Bone marrow (tissue), 2 donors: Measurements from ENCODE around the gene MXRA7.
"Not testable (repeated sequence)": the region's sequence is repeated elsewhere in the genome, so short reads cannot be mapped to it uniquely, and the experiment has no call there.

Source experiments
- DNase-seq, 2 donors: peaks; one replicate each; lab custom pipeline; 2025; lab: John Stamatoyannopoulos, UW

MXRA7 gene

DNA sequence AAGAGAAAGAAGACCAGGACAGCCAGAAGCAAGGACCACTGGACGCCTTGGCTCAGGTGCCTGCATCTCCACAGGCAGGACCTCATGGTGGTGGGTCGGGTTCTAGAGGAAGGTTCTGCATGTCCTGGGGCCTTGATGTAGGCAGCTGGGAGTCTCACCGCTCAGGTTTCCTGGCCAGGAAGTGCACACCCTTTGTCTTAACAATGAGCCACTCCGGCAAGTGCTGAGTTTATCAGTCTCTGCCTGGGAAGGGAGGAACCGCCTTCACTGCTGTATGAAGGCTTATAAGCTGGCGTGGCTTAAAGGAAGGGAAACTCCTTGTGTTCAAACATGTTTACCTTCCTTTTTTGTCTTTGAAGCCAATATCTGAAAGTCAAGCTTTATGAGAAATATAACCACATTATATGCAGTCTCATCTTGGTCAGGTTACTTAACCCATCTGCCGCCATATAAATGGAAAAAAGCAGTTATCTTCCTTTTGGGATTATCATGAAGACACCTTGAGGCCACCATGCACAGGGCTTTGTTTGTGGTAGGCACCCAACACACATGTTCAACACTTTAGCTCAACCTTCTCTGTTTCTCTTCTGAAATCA is 67.1 kb downstream of the MXRA7 start, which contains the start of gene ST6GALNAC1:
Gene ST6GALNAC1, minus strand, starts transcription at position 205 of the 596 bp plus-strand sequence. Its CDS starts 119 bp downstream, at position 86.
- DNase-seq = no peak

DNA sequence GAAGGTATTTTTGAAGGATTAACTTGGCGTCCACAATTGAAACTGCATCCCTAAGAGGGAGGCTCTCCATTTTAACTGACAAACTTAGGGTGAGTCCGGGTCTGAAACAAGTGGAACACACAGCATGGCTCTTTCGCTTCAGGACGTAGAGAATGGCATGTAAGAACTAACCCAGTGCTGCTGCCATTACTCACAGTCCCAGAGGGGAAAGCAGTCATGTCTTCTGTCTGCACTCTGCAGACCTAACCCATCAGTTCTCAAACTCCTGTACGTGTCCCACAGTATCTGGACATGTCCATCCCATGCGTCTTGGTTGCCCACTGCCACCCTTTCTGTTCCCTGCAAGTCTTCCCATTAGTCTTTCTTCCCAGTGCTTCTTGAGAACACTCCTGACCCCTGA is 67.8 kb downstream of the MXRA7 start:
- no peak for DNase-seq

GRCh38 chr17:76642032-76642561 is 68.7 kb downstream of the MXRA7 start:
- DNase-seq = no peak

- DNase-seq = no peak
Observed at GRCh38 chr17:76641501-76641900, 69.3 kb downstream of the MXRA7 start.

GRCh38 chr17:76640550-76641380 is 70.0 kb downstream of the MXRA7 start:
- DNase-seq = no peak

DNA sequence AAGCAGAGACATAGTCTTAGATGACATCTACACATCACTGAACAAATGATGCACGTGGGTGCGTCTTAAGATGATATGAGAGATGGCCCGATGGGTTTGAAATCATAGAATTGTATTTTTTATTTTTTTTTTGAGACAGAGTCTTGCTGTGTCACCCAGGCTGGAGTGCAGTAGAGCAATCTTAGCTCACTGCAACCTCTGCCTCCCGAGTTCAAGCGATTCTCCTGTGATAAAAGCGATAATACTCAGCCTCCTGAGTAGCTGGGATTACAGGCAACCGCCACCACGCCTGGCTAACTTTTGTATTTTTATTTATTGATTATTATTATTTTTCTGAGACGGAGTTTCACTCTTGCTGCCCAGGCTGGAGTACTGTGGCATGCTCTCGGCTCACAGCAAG is 72.5 kb downstream of the MXRA7 start:
- no peak for DNase-seq

DNA sequence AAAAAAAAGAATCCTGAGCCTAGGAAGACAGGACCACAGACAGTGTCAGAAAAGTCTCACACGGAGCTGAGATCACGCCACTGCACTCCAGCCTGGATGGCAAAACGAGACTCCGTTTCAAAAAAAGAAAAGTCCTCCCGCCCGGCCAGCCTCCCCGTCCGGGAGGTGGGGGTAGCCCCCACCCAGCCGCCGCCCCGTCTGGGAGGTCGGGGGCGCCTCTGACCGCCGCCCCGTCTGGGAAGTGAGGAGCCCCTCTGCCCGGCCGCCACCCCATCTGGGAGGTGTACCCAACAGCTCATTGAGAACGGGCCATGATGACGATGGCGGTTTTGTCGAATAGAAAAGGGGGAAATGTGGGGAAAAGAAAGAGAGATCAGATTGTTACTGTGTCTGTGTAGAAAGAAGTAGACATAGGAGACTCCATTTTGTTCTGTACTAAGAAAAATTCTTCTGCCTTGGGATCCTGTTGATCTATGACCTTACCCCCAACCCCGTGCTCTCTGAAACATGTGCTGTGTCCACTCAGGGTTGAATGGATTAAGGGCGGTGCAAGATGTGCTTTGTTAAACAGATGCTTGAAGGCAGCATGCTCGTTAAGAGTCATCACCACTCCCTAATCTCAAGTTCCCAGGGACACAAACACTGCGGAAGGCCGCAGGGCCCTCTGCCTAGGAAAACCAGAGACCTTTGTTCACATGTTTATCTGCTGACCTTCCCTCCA is 74.1 kb downstream of the MXRA7 start:
- DNase-seq = not testable (repeated sequence)

GRCh38 chr17:76635659-76636360 is 75.0 kb downstream of the MXRA7 start:
- no peak for DNase-seq

DNA sequence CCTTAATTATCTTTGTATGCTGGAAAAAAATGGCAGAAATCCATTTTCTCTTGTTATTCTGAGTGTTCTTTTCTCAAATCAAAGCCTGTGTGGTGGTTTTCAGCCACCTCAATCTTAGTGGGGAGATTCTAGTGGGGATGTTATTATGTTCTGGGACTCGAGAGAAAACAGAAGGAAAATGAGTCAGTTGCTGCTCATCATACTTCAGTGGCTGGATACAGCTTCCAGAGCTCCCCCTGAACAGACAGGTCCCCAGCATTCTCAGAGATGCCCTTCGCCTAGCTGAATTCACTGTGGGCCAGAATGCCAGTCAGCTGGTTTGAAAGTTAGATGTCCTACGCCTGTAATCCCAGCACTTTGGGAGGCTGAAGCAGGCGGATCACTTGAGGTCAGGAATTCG is 75.7 kb downstream of the MXRA7 start:
- DNase-seq = no peak

DNA sequence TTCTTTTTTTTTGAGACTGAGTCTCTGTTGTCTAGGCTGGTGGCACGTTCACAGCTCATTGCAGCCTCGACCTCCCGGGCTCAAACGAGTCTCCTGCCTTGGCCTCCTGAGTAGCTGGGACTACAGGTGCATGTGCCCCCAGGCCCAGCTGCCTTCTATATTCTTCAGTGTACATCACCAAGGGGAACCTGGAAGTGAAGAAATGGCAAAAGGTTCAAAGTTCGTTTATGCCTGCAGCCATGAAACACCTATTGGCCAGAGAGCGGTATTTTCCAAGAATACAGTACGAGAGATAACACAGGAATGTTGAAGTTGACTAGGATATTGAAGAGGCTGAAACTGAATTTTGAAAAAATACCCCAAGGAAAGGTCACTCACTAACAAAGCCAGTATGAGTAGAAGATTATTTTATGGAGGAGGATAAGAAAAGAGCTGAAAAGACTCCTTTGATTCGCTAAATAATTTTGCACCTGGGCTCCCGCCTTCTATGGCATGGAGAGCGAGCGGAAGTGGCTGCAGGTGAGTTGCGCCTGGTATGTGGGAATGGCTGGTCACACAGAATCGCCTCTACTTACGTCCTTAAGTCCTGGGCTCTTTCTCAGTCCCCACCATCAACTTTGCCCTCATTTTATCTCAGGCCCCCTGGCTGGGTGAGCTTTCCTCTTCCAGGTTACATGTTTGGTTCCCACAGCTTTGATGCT is 77.0 kb downstream of the MXRA7 start:
- no peak for DNase-seq

DNA sequence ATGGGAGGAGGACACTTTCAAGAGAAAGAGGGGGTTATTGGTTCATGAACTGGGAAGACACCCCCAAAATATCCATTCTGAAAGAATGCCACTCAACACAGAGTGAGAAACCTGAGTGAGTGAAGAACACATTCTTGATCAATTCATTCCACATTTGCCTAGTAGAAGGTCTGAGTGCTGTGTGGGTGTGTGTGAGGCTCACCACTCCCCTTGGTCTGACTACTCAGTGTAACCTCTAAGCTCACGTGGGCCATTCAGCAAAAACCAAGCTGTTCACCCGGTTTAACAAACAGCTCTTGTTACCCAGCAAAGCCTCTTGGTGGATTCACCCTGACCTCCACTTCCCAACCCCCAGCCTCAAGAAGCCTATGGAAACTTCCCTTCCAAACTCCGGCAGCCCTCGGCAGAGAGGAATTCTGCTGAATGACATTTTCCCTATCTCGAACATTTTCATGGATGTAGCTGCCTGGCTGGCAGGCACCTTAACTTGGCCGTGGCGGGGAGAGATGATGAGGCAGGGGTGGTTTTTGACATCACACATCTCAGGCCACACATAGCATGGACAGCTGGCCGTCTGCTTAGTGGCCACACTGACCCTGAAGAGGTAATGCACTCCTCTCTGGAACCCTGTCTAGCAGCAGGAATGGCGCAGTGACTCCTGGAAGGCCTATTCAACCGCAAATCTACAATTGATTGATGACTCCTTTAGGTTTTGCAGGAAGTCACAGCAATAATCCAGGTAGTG is 78.8 kb downstream of the MXRA7 start:
- DNase-seq = no peak

DNA sequence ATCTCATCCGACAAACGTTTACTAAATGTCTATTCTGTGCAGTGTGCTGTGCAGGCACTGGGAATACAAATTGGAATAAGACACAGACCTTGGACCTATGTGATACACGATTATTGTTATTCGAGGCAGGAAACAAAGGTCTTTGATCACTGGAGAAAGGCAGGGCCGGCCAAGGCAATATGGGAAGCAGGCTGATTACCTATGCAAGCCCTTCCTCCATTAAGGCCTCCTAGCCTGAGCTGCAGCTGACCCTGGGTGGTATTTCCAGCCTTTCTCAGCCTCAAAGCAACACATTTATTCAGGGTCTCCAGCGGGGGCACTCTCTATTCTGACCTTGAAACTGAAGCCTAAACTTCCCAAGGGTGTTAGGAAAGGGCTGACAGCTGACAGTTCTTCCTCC is 80.6 kb downstream of the MXRA7 start:
- no peak for DNase-seq
